ENCODE measurements around the gene FMNL2.
"Not testable (repeated sequence)": the region's sequence is repeated elsewhere in the genome, so short reads cannot be mapped to it uniquely, and the experiment has no call there.

Gene FMNL2

DNA sequence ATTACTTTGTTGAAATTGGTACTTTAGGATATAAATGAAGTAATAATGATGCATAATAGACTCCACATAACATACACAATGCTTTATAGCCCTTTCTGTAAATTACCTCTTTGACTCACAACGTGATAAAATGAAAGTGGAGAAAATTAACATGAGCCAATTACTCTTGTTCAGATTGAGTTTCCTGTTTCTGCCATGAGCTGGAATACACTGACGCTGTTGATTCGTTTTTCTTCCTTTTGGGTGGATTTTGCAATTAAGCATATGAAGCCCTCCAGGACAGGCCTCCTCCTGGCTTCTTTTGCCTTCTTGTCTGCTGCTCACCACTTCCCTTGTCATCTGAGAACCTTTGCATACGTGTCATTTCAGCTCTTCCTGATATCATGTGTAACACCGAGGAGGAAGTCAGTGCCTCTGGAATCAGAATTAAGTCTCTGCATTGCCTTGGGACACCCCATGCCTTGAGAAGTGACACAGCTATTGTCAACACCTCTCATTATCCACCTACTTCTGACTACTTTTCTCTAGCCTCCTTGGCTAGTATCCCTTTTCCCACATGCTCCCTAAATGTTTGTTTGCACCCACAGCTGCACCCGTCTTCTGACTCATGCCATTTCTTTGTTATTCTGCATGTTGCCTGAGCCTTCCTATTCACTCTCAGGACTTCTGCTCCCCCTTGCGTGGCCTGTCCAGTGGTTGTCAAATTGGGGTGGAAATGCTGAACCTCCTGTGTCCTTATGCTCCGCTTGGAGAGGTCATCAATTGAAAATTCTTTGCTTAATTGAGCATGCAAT, 134.1 kb downstream of the FMNL2 start:
- H3K4me3 ChIP-seq = no peak overlapping the region

DNA sequence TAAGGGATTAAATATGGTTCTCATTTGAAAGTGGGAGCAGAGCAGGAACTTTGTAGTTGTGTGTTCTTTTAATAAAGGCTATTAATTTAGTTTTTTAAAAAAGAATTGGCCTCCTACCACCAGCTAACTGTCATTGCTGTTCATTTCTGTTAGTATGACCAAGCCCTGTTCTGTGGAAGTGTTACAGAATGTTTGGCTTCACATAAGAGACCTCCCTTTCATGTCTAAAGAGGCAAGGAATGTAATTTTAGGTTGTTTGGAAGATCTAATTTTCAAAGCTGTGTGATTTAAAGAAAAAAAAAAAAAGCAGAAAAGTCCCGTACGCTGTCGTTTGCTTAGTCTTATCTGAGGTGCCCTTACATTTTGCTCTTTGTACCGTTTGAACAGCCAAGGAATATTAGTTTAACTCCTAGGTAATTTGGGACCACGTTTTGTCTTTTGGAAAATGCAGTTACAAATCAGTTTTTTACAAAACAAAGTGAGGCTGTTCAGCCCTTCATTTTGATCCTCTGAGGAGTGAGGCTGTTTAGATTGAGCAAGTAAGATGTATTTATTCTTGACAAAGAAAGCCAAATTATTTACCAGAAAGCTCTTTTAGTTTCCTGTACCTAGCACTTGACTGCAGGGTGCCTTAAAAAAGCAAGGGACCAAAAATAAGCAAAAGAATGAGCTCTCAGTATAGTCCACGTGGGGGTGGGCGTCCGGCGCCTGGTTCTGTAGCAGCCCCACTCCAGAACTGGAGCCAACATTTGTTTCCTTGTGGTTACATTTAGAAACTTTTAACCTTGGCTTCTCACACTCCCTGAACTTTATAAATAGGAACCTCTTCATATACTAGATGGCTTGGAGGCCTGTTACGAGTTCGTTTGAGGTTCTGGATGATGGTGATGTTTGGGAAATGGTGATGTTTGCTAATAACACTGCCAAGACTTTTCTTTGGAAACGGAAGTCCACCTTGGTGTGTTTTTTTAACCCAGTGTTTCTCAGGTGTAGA, 136.2 kb downstream of the FMNL2 start:
- Histone ChIP-seq H3K4me3 (no peak overlapping the region), H3K9me3 (no peaks in the 10 kb centered on the region), H3K27ac (no peak overlapping the region), H3K4me1 (peaks cover 0 to 72% (median 27%) of the 10 kb centered on the region in 4 donors), H3K27me3 (no peaks in the 10 kb centered on the region), H3K36me3 (no peaks in the 10 kb centered on the region)
- intact Hi-C loops (cut with DNase I; ENCODE audit: low total_unique reads) = no loop called here
- DNase-seq = no peak
- TF ChIP-seq, protein P1, sequence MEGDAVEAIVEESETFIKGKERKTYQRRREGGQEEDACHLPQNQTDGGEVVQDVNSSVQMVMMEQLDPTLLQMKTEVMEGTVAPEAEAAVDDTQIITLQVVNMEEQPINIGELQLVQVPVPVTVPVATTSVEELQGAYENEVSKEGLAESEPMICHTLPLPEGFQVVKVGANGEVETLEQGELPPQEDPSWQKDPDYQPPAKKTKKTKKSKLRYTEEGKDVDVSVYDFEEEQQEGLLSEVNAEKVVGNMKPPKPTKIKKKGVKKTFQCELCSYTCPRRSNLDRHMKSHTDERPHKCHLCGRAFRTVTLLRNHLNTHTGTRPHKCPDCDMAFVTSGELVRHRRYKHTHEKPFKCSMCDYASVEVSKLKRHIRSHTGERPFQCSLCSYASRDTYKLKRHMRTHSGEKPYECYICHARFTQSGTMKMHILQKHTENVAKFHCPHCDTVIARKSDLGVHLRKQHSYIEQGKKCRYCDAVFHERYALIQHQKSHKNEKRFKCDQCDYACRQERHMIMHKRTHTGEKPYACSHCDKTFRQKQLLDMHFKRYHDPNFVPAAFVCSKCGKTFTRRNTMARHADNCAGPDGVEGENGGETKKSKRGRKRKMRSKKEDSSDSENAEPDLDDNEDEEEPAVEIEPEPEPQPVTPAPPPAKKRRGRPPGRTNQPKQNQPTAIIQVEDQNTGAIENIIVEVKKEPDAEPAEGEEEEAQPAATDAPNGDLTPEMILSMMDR (IDR thresholded peaks at IDR 0.05) = no peak

More for the DNA sequence above, 134.1 kb downstream of the FMNL2 start:
- intact Hi-C loops (cut with DNase I; ENCODE audit: low total_unique reads) = no loop called here
- DNase-seq = no peak
- Histone ChIP-seq H3K27ac (no peak overlapping the region), H3K9me3 (no peaks in the 10 kb centered on the region), H3K27me3 (no peaks in the 10 kb centered on the region), H3K36me3 (no peaks in the 10 kb centered on the region), H3K4me1 (peaks cover 0 to 85% (median 41%) of the 10 kb centered on the region in 4 donors)
- TF ChIP-seq, protein P1 (IDR thresholded peaks at IDR 0.05) = no peak

DNA sequence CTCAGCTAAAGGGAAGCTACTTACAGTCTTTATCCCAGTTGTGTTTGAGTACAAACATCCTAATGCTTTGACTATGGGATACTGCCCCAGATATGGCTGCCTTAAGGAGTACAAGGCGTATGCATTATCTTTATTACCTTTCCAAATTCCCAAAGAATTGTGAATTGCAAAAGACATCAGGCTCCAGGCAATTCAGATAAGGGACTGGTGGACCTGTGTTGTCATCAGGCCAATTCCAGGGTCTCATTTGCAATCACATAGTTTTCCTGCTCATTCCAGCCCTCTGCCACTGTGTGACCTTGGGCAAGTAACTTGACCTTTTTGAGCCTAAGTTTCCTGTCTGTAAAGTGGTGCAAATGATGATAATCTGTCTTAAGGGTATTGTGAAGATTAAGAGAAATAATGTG, 137.5 kb downstream of the FMNL2 start:
- no peaks in the 10 kb centered on the region for H3K9me3 ChIP-seq
- peaks cover 0 to 62% (median 19%) of the 10 kb centered on the region in 4 donors for H3K4me1 ChIP-seq
- TF ChIP-seq, protein P1 (IDR thresholded peaks at IDR 0.05) = no peak
- intact Hi-C loops (cut with DNase I; ENCODE audit: low total_unique reads) = no loop called here
- no peaks in the 10 kb centered on the region for H3K27me3 ChIP-seq
- no peaks in the 10 kb centered on the region for H3K36me3 ChIP-seq
- H3K4me3 ChIP-seq = no peak overlapping the region
- DNase-seq = no peak
- no peak overlapping the region for H3K27ac ChIP-seq

DNA sequence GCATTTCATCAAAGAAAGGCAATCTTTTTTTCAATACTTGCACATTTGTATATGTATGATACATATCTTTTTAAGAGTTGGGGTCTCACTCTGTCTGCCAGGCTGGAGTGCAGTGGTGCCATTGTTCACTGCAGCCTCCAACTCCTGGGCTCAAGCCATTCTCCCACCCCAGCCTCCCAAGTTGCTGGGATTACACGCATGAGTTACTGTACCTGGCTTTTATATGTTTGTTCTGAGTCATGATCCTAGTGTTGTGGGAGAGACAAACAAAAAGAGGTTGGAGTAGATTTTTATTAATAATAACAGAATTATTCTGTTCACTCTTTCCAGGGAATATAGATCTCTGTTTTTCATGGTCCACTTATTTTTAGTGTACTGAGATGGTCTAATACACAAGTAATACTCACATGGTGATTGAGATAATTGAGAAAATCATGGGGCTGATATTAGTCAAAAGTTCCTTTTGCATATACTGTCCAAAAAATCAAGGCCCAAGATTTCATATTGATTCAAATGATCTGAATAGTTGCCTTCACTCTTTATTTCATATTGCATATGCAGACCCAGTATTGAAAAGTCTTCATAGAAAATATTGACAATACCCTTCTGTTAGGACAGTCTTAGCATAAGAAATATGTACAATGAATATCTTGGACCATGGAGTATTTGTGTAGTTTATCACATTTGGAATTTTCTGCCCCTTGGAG, 138.3 kb downstream of the FMNL2 start:
- no peaks in the 10 kb centered on the region for H3K36me3 ChIP-seq
- TF ChIP-seq, protein P1 (IDR thresholded peaks at IDR 0.05) = no peak
- H3K27ac ChIP-seq = no peak overlapping the region
- H3K4me1 ChIP-seq = peaks cover 0 to 58% (median 15%) of the 10 kb centered on the region in 4 donors
- no peak overlapping the region for H3K4me3 ChIP-seq
- H3K27me3 ChIP-seq = no peaks in the 10 kb centered on the region
- DNase-seq = no peak
- no peaks in the 10 kb centered on the region for H3K9me3 ChIP-seq
- intact Hi-C loops (cut with DNase I; ENCODE audit: low total_unique reads) = no loop called here

DNA sequence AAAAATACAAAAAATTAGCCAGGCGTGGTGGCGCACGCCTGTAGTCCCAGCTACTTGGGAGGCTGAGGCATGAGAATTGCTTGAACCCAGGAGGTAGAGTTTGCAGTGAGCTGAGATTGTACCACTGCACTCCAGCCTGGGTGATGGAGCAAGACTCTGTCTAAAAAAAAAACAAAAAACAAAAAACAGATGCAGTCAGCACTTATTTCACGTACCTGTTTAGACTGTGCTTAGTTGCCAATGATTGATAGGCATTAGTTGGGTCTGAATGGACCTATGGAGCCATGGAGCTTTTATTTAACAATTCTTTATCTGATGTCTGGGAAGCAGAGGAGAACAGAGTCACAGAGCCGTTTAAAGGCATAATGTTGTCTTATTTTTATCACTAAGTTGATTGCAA, 139.5 kb downstream of the FMNL2 start:
- H3K9me3 ChIP-seq; H3K27ac ChIP-seq; DNase-seq; H3K4me3 ChIP-seq; H3K36me3 ChIP-seq; intact Hi-C loops (cut with DNase I; ENCODE audit: low total_unique reads); H3K27me3 ChIP-seq: not testable (repeated sequence)
- H3K4me1 ChIP-seq = peaks cover 0 to 47% (median 15%) of the 10 kb centered on the region in 4 donors
